GM12878 (cell line): Measurements from ENCODE around the gene PCBD1. TPM values are rescaled to one million over a fixed set of nuclear protein-coding genes. Genes with fewer than 3 reads are reported as not detected.

Source experiments
- polyA plus RNA-seq, 11 experiments: library from polyadenylated mRNA; depleted of rRNA in 4 of 11; unstranded in 6 of 11; stranded (reverse) in 5 of 11; fragments of >200 nt; fragmentation: Nextera tagmentation in 4 of 11; fragmentation: Illumina TruSeq in 1 of 11; extraction: Ambion mirVana in 4 of 11; extraction: Trizol in 1 of 11; gene quantifications; 1 replicate in 1 of 11; 2 replicates in 10 of 11; pipeline versions ENCODE4 v1.2.1 to v1.2.3, GENCODE V29; 2011 to 2016; ENCODE audit warnings: inconsistent platforms in 2 of 11, missing spikeins in 2 of 11, low read depth in 1 of 11
- total RNA-seq, 4 experiments: library from RNA; depleted of rRNA in 3 of 4; stranded (reverse); fragments of >200 nt in 3 of 4; fragmentation: Illumina TruSeq in 1 of 4; extraction: Trizol in 1 of 4; gene quantifications; 2 replicates each; pipeline versions ENCODE4 v1.2.1 to v1.2.3, GENCODE V29; 2013 to 2021

Gene PCBD1
- total and polyA plus RNA-seq, 10 of the 15 experiments (the other 5 are each of a cell fraction or from before 2014, with no cell fraction given) = 5.6 to 66.8 (median 34.2) TPM

Other genes with a start within 250 kb of the PCBD1 start
- gene ADAMTS14, start 216.1 kb downstream of the PCBD1 start, total RNA-seq (2014; rRNA removed) = not detected in 2 replicates
- gene ADAMTS14, start 216.1 kb downstream of the PCBD1 start, total RNA-seq (2014; rRNA removed; fragmentation: Illumina TruSeq; extraction: Trizol) = not detected in 2 replicates
- not detected in 2 replicates for gene ADAMTS14, start 216.1 kb downstream of the PCBD1 start, total RNA-seq (2021)
- gene ADAMTS14, start 216.1 kb downstream of the PCBD1 start, polyA plus RNA-seq (2011; rRNA removed) = 0.01 and 0.03 TPM in 2 replicates
- not detected in 2 replicates for gene ADAMTS14, start 216.1 kb downstream of the PCBD1 start, polyA plus RNA-seq (2014; fragmentation: Illumina TruSeq; extraction: Trizol)
- gene ADAMTS14, start 216.1 kb downstream of the PCBD1 start, polyA plus RNA-seq (2014; fragmentation: Nextera tagmentation; extraction: Ambion mirVana) = not detected
- gene ADAMTS14, start 216.1 kb downstream of the PCBD1 start, polyA plus RNA-seq (2014; rRNA removed) = 0.03 and 0.05 TPM in 2 replicates
- not detected for gene ADAMTS14, start 216.1 kb downstream of the PCBD1 start, polyA plus RNA-seq (2016; fragmentation: Nextera tagmentation; extraction: Ambion mirVana)
- not detected in 2 replicates for gene TBATA, start 103.2 kb downstream of the PCBD1 start, total RNA-seq (2014; rRNA removed)
- not detected in 2 replicates for gene TBATA, start 103.2 kb downstream of the PCBD1 start, total RNA-seq (2014; rRNA removed; fragmentation: Illumina TruSeq; extraction: Trizol)
- gene TBATA, start 103.2 kb downstream of the PCBD1 start, total RNA-seq (2021) = not detected in 2 replicates
- gene TBATA, start 103.2 kb downstream of the PCBD1 start, polyA plus RNA-seq (2011; rRNA removed) = not detected in 2 replicates
- gene TBATA, start 103.2 kb downstream of the PCBD1 start, polyA plus RNA-seq (2014; fragmentation: Illumina TruSeq; extraction: Trizol) = not detected in 2 replicates
- not detected for gene TBATA, start 103.2 kb downstream of the PCBD1 start, polyA plus RNA-seq (2014; fragmentation: Nextera tagmentation; extraction: Ambion mirVana)
- not detected in 2 replicates for gene TBATA, start 103.2 kb downstream of the PCBD1 start, polyA plus RNA-seq (2014; rRNA removed)
- not detected for gene TBATA, start 103.2 kb downstream of the PCBD1 start, polyA plus RNA-seq (2016; fragmentation: Nextera tagmentation; extraction: Ambion mirVana)
- gene SGPL1, start 72.6 kb downstream of the PCBD1 start, total RNA-seq (2014; rRNA removed) = 13.6 and 15.3 TPM in 2 replicates
- gene SGPL1, start 72.6 kb downstream of the PCBD1 start, total RNA-seq (2014; rRNA removed; fragmentation: Illumina TruSeq; extraction: Trizol) = 13.6 and 14.5 TPM in 2 replicates
- gene SGPL1, start 72.6 kb downstream of the PCBD1 start, total RNA-seq (2021) = 16.8 and 20.7 TPM in 2 replicates
- gene SGPL1, start 72.6 kb downstream of the PCBD1 start, polyA plus RNA-seq (2011; rRNA removed) = 16.6 and 18.2 TPM in 2 replicates
- 10.6 and 10.7 TPM in 2 replicates for gene SGPL1, start 72.6 kb downstream of the PCBD1 start, polyA plus RNA-seq (2014; fragmentation: Illumina TruSeq; extraction: Trizol)
- 10 to 100 TPM in 1 of 2 experiments, 1 to 10 TPM in 1; 4.9 to 10.3 TPM for gene SGPL1, start 72.6 kb downstream of the PCBD1 start, polyA plus RNA-seq (2014; fragmentation: Nextera tagmentation; extraction: Ambion mirVana)
- gene SGPL1, start 72.6 kb downstream of the PCBD1 start, polyA plus RNA-seq (2014; rRNA removed) = 8.5 and 13.7 TPM in 2 replicates
- 10 to 100 TPM; 10.6 TPM for gene SGPL1, start 72.6 kb downstream of the PCBD1 start, polyA plus RNA-seq (2016; fragmentation: Nextera tagmentation; extraction: Ambion mirVana)